Body of pancreas (tissue), 4 donors: ENCODE data around the gene NUP62. TPM values are rescaled to one million over a fixed set of nuclear protein-coding genes. Genes with fewer than 3 reads are reported as not detected.

Source experiments
- ATAC-seq: fragments of 150-250 bp; one replicate; pipeline ENCODE4 v1.9.1; 2016
- DNase-seq, 4 donors: peaks; one replicate each; pipeline ENCODE4 v3.0.0-alpha.2; 2019
- H3K27ac ChIP-seq, 4 donors: fragments of 200-600 bp; sonication (generic); 1 replicate in 3 of 4; 2 replicates in 1 of 4; pipeline versions ENCODE4 v1.5.1 to v1.6.1; 2016 to 2019; ENCODE audit warnings: mild to moderate bottlenecking in 1 of 4, mixed read lengths in 1 of 4, moderate library complexity in 1 of 4
- H3K27me3 ChIP-seq, 2 donors: fragments of 200-600 bp; sonication (generic); one replicate each; pipeline ENCODE4 v1.6.0; 2016; ENCODE audit warnings: mild to moderate bottlenecking in 1 of 2
- H3K36me3 ChIP-seq, 2 donors: fragments of 200-600 bp; sonication (generic); replicated peaks in 1 of 2; 2 replicates each; pipeline ENCODE4 v1.5.1; 2016; ENCODE audit warnings: low read depth in 2 of 2; ENCODE audit not compliant: insufficient read depth in 1 of 2
- H3K4me1 ChIP-seq: fragments of 200-600 bp; sonication (generic); one replicate; pipeline ENCODE4 v1.6.0; 2016
- H3K4me3 ChIP-seq, 2 donors: fragments of 200-600 bp; sonication (generic); 1 replicate in 1 of 2; 2 replicates in 1 of 2; pipeline ENCODE4 v1.5.1; 2016 to 2019
- H3K9me3 ChIP-seq, 3 donors: fragments of 200-600 bp; sonication (generic); 1 replicate in 2 of 3; 2 replicates in 1 of 3; pipeline ENCODE4 v1.5.1; 2016
- POLR2A ChIP-seq, 3 donors: fragments of 450-650 bp; IDR thresholded peaks; one replicate each; pipeline ENCODE4 v1.6.1; 2016; ENCODE audit warnings: antibody characterized with exemption in 3 of 3, mild to moderate bottlenecking in 2 of 3
- WGBS, 2 donors: methylation state at CpG; one replicate each; pipeline ENCODE4 v1.1.5; 2017; 5-methylcytosine and 5-hydroxymethylcytosine counted together
- intact Hi-C: fragments of 100-400 bp; cut with DNase I; formaldehyde crosslinking; loops from one replicate; pipeline ENCODE4 v1.15.1; 2023
- total RNA-seq, 2 donors: library from RNA; depleted of rRNA; stranded (reverse); fragments of >200 nt; gene quantifications; one replicate each; pipeline ENCODE4 v1.1.0, GENCODE V29; 2016
- TF ChIP-seq, protein P1 (sequence below), 7 experiments: fragments of 450-650 bp in 4 of 7; fragments of 200-600 bp in 3 of 7; sonication (generic) in 3 of 7; IDR thresholded peaks; one replicate each; pipeline ENCODE4 v1.5.1; 2016 to 2019; ENCODE audit warnings: antibody characterized with exemption in 7 of 7

Gene NUP62
- total RNA-seq, 2 donors from 2014 or later: 17.9 to 21.8 TPM

GRCh38 chr19:49880162-49880869 lies 49.0 kb downstream of the NUP62 start:
- Histone ChIP-seq H3K27ac (no peak overlapping the region), H3K9me3 (no peaks in the 10 kb centered on the region), H3K4me3 (no peak overlapping the region), H3K27me3 (no peaks in the 10 kb centered on the region), H3K4me1 (peaks cover 15% of the 10 kb centered on the region), H3K36me3 (peaks cover 36 to 42% of the 10 kb centered on the region in 2 donors)
- ATAC-seq (no peak), DNase-seq (peak in 1 of 4 donors; percentile 11)
- 80 to 91% methylated on average over 9 to 10 of the region's 10 CpGs for WGBS, 2 donors
- intact Hi-C loops: no loop called here
- TF ChIP-seq POLR2A (IDR thresholded peaks at IDR 0.05): no peak
- TF ChIP-seq, protein P1, sequence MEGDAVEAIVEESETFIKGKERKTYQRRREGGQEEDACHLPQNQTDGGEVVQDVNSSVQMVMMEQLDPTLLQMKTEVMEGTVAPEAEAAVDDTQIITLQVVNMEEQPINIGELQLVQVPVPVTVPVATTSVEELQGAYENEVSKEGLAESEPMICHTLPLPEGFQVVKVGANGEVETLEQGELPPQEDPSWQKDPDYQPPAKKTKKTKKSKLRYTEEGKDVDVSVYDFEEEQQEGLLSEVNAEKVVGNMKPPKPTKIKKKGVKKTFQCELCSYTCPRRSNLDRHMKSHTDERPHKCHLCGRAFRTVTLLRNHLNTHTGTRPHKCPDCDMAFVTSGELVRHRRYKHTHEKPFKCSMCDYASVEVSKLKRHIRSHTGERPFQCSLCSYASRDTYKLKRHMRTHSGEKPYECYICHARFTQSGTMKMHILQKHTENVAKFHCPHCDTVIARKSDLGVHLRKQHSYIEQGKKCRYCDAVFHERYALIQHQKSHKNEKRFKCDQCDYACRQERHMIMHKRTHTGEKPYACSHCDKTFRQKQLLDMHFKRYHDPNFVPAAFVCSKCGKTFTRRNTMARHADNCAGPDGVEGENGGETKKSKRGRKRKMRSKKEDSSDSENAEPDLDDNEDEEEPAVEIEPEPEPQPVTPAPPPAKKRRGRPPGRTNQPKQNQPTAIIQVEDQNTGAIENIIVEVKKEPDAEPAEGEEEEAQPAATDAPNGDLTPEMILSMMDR (IDR thresholded peaks at IDR 0.05): no peak

GRCh38 chr19:49879243-49879963 lies 49.9 kb downstream of the NUP62 start:
- TF ChIP-seq POLR2A (IDR thresholded peaks at IDR 0.05): no peak
- TF ChIP-seq, protein P1 (IDR thresholded peaks at IDR 0.05): no peak
- no peak overlapping the region for H3K4me3 ChIP-seq
- H3K9me3 ChIP-seq: no peaks in the 10 kb centered on the region
- ATAC-seq (no peak), DNase-seq (peak in 1 of 4 donors; percentile 14)
- intact Hi-C loops: no loop called here
- WGBS, 2 donors: 94 to 98% methylated on average over 12 of the region's 12 CpGs
- H3K36me3 ChIP-seq: peaks cover 30 to 38% of the 10 kb centered on the region in 2 donors
- no peak overlapping the region for H3K27ac ChIP-seq
- H3K27me3 ChIP-seq: no peaks in the 10 kb centered on the region
- peaks cover 24% of the 10 kb centered on the region for H3K4me1 ChIP-seq

DNA sequence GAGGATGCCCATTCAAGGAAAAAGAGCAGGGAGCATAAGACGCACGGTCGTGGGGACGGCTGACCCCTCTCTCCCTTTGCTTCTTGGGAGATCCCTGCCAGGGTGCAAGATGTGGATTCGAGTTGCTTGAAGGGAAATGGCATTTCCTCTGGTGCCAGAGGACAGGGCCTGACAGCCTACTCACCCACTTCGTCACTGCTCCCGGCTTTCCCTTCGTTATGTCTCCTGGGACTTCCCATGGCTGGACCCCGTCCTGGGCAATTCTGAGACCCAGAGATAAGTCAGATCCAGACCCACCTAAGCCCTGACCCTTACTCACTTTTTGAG lies 50.6 kb downstream of the NUP62 start:
- Histone ChIP-seq H3K9me3 (no peaks in the 10 kb centered on the region), H3K27ac (peak overlapping the region in 1 of 4 donors; percentile 99), H3K4me3 (no peak overlapping the region), H3K27me3 (no peaks in the 10 kb centered on the region), H3K36me3 (peaks cover 23 to 33% of the 10 kb centered on the region in 2 donors), H3K4me1 (peaks cover 27% of the 10 kb centered on the region)
- no peak for TF ChIP-seq POLR2A (IDR thresholded peaks at IDR 0.05)
- TF ChIP-seq, protein P1 (IDR thresholded peaks at IDR 0.05): no peak
- intact Hi-C loops: no loop called here
- 81 to 93% methylated on average over 9 of the region's 9 CpGs for WGBS, 2 donors
- no peak for ATAC-seq
- peak in 1 of 4 donors; percentile 15 for DNase-seq

DNA sequence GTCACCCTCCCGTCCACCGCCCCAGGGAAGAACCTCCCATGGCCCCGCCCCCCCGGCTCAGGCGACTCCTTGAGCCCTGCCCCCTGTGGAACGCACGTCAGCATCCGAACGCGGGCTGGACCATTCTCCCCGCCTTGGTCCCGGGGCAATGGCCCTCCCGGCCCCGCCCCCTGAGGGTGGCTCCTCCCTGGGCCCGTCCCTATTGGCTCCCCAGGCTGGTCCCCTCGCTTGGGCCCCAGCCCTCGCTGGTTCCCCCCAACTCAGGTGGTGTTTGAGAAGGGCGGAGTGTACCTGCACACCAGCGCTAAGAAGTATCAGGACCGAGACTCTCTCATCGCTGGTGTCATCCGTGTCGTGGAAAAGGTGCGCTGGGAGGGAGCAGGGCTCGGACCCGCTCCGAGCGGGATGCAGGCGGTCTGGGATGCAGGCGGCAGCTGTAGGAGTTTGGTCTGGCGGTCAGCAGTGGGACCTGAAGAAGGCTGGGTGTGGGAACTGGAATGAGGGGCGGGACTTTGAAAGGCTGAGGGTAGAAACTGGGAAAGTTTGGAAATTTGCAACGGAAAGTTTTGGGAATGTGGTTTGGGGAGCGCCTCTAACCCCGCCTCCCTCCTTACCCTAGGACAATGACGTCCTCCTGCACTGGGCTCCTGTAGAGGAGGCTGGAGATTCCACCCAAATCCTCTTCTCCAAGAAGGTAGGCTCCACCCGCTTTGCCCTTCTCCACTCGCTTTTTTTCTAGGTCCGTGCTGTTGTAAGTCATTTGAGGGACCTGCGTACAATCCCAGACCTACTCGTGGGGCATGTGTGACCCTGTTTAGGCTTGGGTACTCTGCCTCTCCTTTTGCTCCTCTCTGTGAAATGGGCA lies 51.2 kb downstream of the NUP62 start:
- Histone ChIP-seq H3K9me3 (no peaks in the 10 kb centered on the region), H3K27ac (peak overlapping the region; percentile 96 to 99 (median 98)), H3K27me3 (no peaks in the 10 kb centered on the region), H3K36me3 (peaks cover 17 to 28% of the 10 kb centered on the region in 2 donors), H3K4me1 (peaks cover 27% of the 10 kb centered on the region), H3K4me3 (peak overlapping the region; percentile 13 to 31)
- ATAC-seq (peak; percentile 66), DNase-seq (peak; percentile 97 to 99 (median 98))
- WGBS, 2 donors: 7 to 15% methylated on average over 32 to 40 of the region's 41 CpGs
- no peak for TF ChIP-seq POLR2A (IDR thresholded peaks at IDR 0.05)
- TF ChIP-seq, protein P1 (IDR thresholded peaks at IDR 0.05): no peak
- intact Hi-C loops: no loop called here
